OCI-LY7 (cell line): ENCODE data around the gene C2CD4D. TPM values are rescaled to one million over a fixed set of nuclear protein-coding genes. Genes with fewer than 3 reads are reported as not detected.

Source experiments
- BruUV-seq: library from RNA; stranded (reverse); fragments of 400-500 nt; replicated peaks from 2 replicates; lab custom pipeline; 2021; lab: Mats Ljungman, UMichigan
- CTCF ChIA-PET: fragments of 300-600 bp; sonication (Branson Sonifier 250); formaldehyde crosslinking; loops from one replicate; lab custom pipeline; 2022; ENCODE audit warnings: antibody characterized with exemption; ENCODE audit not compliant: unreplicated experiment; lab: Charles Lee
- POLR2A ChIA-PET: fragments of 300-600 bp; sonication (Branson Sonifier 250); formaldehyde crosslinking; loops from one replicate; lab custom pipeline; 2022; ENCODE audit warnings: antibody characterized with exemption; lab: Charles Lee
- DNase-seq: peaks from one replicate; pipeline ENCODE4 v3.0.0-alpha.2; 2015; ENCODE audit warnings: low spot score
- H2AFZ ChIP-seq: fragments of 200-600 bp; sonication (generic), shearing (Covaris generic); 2 replicates; pipeline ENCODE4 v1.6.1; 2014; ENCODE audit warnings: mild to moderate bottlenecking, antibody characterized with exemption, low read length, moderate library complexity
- H3K27ac ChIP-seq: fragments of 200-600 bp; sonication (generic); 2 replicates; pipeline ENCODE4 v1.5.1; 2014; ENCODE audit warnings: mixed run types, low read depth, mild to moderate bottlenecking, moderate library complexity, low read length, inconsistent platforms; ENCODE audit not compliant: poor library complexity, severe bottlenecking
- H3K36me3 ChIP-seq: fragments of 200-600 bp; sonication (generic); 2 replicates; pipeline ENCODE4 v1.6.1; 2014; ENCODE audit warnings: mild to moderate bottlenecking, antibody characterized with exemption, low read length, moderate library complexity, mixed read lengths; ENCODE audit not compliant: insufficient read depth
- H3K4me1 ChIP-seq: fragments of 200-600 bp; sonication (generic); 2 replicates; pipeline ENCODE4 v1.5.1; 2014; ENCODE audit warnings: mild to moderate bottlenecking, low read length; ENCODE audit not compliant: insufficient read depth, poor library complexity, severe bottlenecking
- H3K4me2 ChIP-seq: fragments of 200-600 bp; sonication (generic); 2 replicates; pipeline ENCODE4 v1.6.1; 2014; ENCODE audit warnings: mild to moderate bottlenecking, low read length
- H3K4me3 ChIP-seq: fragments of 200-600 bp; sonication (generic); 2 replicates; pipeline ENCODE4 v1.5.1; 2014; ENCODE audit warnings: mild to moderate bottlenecking, low read depth, low read length; ENCODE audit not compliant: poor library complexity, severe bottlenecking
- H3K79me2 ChIP-seq: fragments of 200-600 bp; sonication (generic); 2 replicates; pipeline ENCODE4 v1.6.1; 2016; ENCODE audit warnings: low read depth, mild to moderate bottlenecking, low read length, moderate library complexity, mixed read lengths; ENCODE audit not compliant: insufficient read depth
- H3K9me2 ChIP-seq: fragments of 200-600 bp; sonication (generic); 2 replicates; pipeline ENCODE4 v1.6.1; 2016; ENCODE audit warnings: mild to moderate bottlenecking, low read length, mixed read lengths; ENCODE audit not compliant: insufficient read depth
- H3K9me3 ChIP-seq: fragments of 200-600 bp; sonication (generic); 2 replicates; pipeline ENCODE4 v1.6.1; 2014; ENCODE audit warnings: mild to moderate bottlenecking, mixed run types, low read length, mixed read lengths
- H4K20me1 ChIP-seq: fragments of 200-600 bp; sonication (generic); 2 replicates; pipeline ENCODE4 v1.6.1; 2014; ENCODE audit warnings: mild to moderate bottlenecking, antibody characterized with exemption, low read length, moderate library complexity, mixed read lengths; ENCODE audit not compliant: insufficient read depth
- EZH2phosphoT487 ChIP-seq: fragments of 200-600 bp; sonication (generic); IDR thresholded peaks from 2 replicates; pipeline ENCODE4 v1.6.1; 2018; ENCODE audit warnings: low read depth, borderline replicate concordance, mild to moderate bottlenecking, mixed run types, antibody characterized with exemption, low read length, moderate library complexity, mixed read lengths
- intact Hi-C: fragments of 100-400 bp; cut with micrococcal nuclease; formaldehyde crosslinking; loops from one replicate; pipeline ENCODE4 v1.10.0; 2022; ENCODE audit not compliant: unreplicated experiment
- total RNA-seq, 2 experiments: library from RNA; depleted of rRNA in 1 of 2; stranded (reverse); fragments of >200 nt in 1 of 2; shearing (Covaris generic) in 1 of 2; gene quantifications; 2 replicates each; pipeline ENCODE4 v1.2.3, GENCODE V29; 2014 to 2022
- TF ChIP-seq, protein P1 (sequence below): fragments of 200-600 bp; sonication (generic); conservative IDR thresholded peaks from 2 replicates; pipeline ENCODE4 v1.5.1; 2014; ENCODE audit warnings: mild to moderate bottlenecking, antibody characterized with exemption, low read length, moderate library complexity, mixed read lengths

Gene C2CD4D
- total RNA-seq, 2 experiments from 2014 or later, result not detected

GRCh38 chr1:151854658-151855057 is 15.0 kb upstream of the C2CD4D start:
- Histone ChIP-seq H3K9me2 (no peaks in the 10 kb centered on the region), H2AFZ (no peak overlapping the region), H3K27ac (no peak overlapping the region), H3K4me3 (no peak overlapping the region), H3K4me1 (peaks cover 3% of the 10 kb centered on the region), H4K20me1 (no peaks in the 10 kb centered on the region), H3K79me2 (no peaks in the 10 kb centered on the region), H3K4me2 (no peak overlapping the region), H3K9me3 (no peaks in the 10 kb centered on the region), H3K36me3 (no peaks in the 10 kb centered on the region)
- DNase-seq, result no peak
- no peak for TF ChIP-seq EZH2phosphoT487
- TF ChIP-seq, protein P1, sequence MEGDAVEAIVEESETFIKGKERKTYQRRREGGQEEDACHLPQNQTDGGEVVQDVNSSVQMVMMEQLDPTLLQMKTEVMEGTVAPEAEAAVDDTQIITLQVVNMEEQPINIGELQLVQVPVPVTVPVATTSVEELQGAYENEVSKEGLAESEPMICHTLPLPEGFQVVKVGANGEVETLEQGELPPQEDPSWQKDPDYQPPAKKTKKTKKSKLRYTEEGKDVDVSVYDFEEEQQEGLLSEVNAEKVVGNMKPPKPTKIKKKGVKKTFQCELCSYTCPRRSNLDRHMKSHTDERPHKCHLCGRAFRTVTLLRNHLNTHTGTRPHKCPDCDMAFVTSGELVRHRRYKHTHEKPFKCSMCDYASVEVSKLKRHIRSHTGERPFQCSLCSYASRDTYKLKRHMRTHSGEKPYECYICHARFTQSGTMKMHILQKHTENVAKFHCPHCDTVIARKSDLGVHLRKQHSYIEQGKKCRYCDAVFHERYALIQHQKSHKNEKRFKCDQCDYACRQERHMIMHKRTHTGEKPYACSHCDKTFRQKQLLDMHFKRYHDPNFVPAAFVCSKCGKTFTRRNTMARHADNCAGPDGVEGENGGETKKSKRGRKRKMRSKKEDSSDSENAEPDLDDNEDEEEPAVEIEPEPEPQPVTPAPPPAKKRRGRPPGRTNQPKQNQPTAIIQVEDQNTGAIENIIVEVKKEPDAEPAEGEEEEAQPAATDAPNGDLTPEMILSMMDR, result no peak
- intact Hi-C loops, result no loop called here
- CTCF ChIA-PET, result no interaction called here
- no TSS peak for BruUV-seq
- POLR2A ChIA-PET, result no interaction called here

DNA sequence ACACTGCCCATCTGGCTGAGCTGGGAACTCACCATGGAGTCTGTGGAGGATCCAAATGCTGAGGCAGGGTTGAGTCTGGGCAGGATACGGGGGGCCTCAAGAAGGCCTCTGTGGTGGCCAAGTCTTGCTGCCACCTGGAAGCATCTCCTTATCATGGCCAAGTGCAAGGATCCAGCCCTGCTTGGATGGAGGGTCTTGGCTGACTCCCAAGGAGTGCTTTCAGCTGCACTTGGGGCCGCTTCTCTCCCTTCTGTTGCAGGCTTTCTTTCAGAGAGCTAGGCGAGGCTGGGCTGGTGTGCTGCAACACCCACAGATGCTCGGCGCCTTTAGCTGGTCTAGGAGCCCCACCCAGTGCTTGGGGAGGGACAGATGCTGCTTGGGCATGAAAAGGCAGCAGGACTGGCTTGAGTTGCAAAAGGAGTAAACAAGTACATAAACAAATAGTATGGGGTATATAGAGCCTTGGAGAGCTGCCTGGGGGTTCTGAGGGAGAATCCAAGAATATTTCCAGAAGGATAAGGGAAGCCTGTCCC is 13.9 kb upstream of the C2CD4D start, which contains the start of gene THEM5:
Gene THEM5, minus strand, starts transcription at position 302 of the 533 bp plus-strand sequence. Its CDS starts 147 bp downstream, at position 155.
- no peaks in the 10 kb centered on the region for H3K4me1 ChIP-seq
- ChIA-PET POLR2A (interaction anchor here (0.5 to 0.6 kb wide), 2 partner anchors 13 to 162 kb away, joined by 3 to 5 read pairs; no protein-coding TSS in a partner anchor), CTCF (no interaction called here)
- no peak for DNase-seq
- intact Hi-C loops, result no loop called here
- H3K27ac ChIP-seq, result no peak within 1 kb of the TSS
- H3K4me3 ChIP-seq, result no peak within 1 kb of the TSS
- TF ChIP-seq EZH2phosphoT487, result no peak
- TF ChIP-seq, protein P1, result 0 out of 2 replicates have a peak, but pooled peaks have one; percentile 21
- no peak within 1 kb of the TSS for H2AFZ ChIP-seq
- no peaks in the 10 kb centered on the region for H3K9me3 ChIP-seq
- H3K36me3 ChIP-seq, result no peaks in the 10 kb centered on the region
- no TSS peak for BruUV-seq
- H3K9me2 ChIP-seq, result no peaks in the 10 kb centered on the region
- no peaks in the 10 kb centered on the region for H3K79me2 ChIP-seq
- no peak within 1 kb of the TSS for H3K4me2 ChIP-seq
- no peaks in the 10 kb centered on the region for H4K20me1 ChIP-seq

DNA sequence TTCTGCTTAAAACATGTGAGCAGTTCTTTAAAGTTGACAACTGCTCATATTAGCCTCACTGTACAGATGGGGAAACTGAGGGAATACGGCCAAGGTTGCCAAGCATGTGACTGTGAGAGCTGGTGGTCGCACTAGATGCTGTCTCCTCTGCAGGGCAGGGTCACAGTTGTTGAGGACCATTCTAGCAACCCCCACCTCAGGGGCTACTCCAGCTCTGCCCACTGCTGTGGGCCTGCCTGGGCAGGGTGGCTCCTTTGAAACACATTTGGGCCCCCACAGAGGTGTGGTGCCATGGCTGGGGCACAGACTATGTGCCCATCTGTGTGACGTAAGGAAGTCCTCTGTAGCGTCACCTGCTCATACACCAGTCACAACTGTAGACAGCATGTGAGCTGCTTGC is 13.1 kb upstream of the C2CD4D start:
- no peak for DNase-seq
- Histone ChIP-seq H3K79me2 (no peaks in the 10 kb centered on the region), H3K9me3 (no peaks in the 10 kb centered on the region), H2AFZ (no peak overlapping the region), H4K20me1 (no peaks in the 10 kb centered on the region), H3K4me1 (no peaks in the 10 kb centered on the region), H3K4me2 (no peak overlapping the region), H3K27ac (no peak overlapping the region), H3K36me3 (no peaks in the 10 kb centered on the region), H3K9me2 (no peaks in the 10 kb centered on the region), H3K4me3 (no peak overlapping the region)
- BruUV-seq, result no TSS peak
- intact Hi-C loops, result no loop called here
- CTCF ChIA-PET, result no interaction called here
- POLR2A ChIA-PET, result interaction anchor here (1.4 kb wide), 1 partner anchor 13 kb away, joined by 4 read pairs; no protein-coding TSS in a partner anchor
- no peak for TF ChIP-seq EZH2phosphoT487
- TF ChIP-seq, protein P1, result no peak
